ENCODE measurements around the gene UBE2B.

DNA sequence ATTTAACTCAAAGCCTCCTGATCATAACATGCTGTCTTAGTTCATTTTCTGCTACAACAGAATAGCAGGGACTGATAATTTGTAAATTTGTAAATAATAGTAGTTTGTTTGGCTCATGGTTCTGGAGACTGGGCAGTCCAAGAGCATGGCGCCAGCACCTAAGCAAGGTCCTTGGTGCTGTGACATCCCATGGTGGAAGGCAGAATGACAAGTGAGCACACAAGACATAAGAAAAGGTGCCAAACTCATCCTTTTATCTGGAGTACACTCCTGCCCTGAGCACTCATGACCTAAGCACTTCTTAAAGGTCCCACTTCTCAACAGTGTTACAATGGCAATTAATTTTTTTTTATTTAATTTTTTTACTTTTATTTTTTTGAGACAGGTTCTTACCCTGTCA, 16.1 kb downstream of the UBE2B start:
- TF ChIP-seq ZC3H10 (CRISPR knock-in tag; IDR thresholded peaks at IDR 0.05) (no peak), PPARA (CRISPR knock-in tag; IDR thresholded peaks at IDR 0.05; ENCODE audit: borderline replicate concordance) (no peak), CSDC2 (CRISPR knock-in tag; IDR thresholded peaks at IDR 0.05) (no peak), RARB (CRISPR knock-in tag; IDR thresholded peaks at IDR 0.05) (no peak), ARNTL (CRISPR knock-in tag; IDR thresholded peaks at IDR 0.05; ENCODE audit: borderline replicate concordance, low read depth) (no peak), ZFP30 (CRISPR knock-in tag; IDR thresholded peaks at IDR 0.05) (no peak), SNAI2 (CRISPR knock-in tag; IDR thresholded peaks at IDR 0.05) (no peak)
- TF ChIP-seq, protein P1, sequence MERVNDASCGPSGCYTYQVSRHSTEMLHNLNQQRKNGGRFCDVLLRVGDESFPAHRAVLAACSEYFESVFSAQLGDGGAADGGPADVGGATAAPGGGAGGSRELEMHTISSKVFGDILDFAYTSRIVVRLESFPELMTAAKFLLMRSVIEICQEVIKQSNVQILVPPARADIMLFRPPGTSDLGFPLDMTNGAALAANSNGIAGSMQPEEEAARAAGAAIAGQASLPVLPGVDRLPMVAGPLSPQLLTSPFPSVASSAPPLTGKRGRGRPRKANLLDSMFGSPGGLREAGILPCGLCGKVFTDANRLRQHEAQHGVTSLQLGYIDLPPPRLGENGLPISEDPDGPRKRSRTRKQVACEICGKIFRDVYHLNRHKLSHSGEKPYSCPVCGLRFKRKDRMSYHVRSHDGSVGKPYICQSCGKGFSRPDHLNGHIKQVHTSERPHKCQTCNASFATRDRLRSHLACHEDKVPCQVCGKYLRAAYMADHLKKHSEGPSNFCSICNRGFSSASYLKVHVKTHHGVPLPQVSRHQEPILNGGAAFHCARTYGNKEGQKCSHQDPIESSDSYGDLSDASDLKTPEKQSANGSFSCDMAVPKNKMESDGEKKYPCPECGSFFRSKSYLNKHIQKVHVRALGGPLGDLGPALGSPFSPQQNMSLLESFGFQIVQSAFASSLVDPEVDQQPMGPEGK (CRISPR knock-in tag; IDR thresholded peaks at IDR 0.05; ENCODE audit: borderline replicate concordance), result no peak
